Measurements from ENCODE around the gene CNDP2. TPM values are rescaled to one million over a fixed set of nuclear protein-coding genes. Genes with fewer than 3 reads are reported as not detected.

The CNDP2 gene
- total and polyA plus RNA-seq, 3 donors from 2014 or later = 72.0 to 84.5 (median 74.4) TPM

DNA sequence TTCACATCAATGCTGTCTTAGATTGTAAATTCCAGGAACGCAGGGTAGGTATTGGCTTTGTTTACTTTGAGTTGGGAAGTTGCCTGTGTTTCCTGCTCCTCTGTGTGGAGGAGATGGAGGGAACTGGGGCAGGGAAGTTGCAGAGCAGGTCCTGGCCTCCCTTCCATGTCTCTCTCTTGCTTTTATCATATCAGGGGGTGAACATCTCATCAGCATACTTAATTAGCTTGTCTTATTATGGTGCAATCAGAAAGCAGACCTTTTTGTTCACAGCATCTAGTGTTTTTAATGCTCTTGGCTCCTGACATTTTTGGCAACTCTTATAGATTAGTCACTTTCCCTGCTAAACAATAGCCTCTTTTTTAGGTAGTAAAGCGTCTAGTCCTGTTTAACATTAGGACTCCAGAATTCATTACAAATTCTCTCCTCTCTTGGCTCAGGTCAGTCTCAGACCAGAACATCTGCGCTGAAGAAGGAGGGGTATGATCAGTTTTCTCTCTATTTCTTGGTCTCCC lies 27.6 kb upstream of the CNDP2 start:
- TF ChIP-seq, protein P1, sequence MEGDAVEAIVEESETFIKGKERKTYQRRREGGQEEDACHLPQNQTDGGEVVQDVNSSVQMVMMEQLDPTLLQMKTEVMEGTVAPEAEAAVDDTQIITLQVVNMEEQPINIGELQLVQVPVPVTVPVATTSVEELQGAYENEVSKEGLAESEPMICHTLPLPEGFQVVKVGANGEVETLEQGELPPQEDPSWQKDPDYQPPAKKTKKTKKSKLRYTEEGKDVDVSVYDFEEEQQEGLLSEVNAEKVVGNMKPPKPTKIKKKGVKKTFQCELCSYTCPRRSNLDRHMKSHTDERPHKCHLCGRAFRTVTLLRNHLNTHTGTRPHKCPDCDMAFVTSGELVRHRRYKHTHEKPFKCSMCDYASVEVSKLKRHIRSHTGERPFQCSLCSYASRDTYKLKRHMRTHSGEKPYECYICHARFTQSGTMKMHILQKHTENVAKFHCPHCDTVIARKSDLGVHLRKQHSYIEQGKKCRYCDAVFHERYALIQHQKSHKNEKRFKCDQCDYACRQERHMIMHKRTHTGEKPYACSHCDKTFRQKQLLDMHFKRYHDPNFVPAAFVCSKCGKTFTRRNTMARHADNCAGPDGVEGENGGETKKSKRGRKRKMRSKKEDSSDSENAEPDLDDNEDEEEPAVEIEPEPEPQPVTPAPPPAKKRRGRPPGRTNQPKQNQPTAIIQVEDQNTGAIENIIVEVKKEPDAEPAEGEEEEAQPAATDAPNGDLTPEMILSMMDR (IDR thresholded peaks at IDR 0.05) = no peak
- no peak for TF ChIP-seq POLR2A (IDR thresholded peaks at IDR 0.05)
- Histone ChIP-seq H3K27ac (no peak overlapping the region), H3K9me3 (no peaks in the 10 kb centered on the region), H3K27me3 (no peaks in the 10 kb centered on the region), H3K4me3 (no peak overlapping the region), H3K4me1 (peaks cover 8% of the 10 kb centered on the region), H3K36me3 (ENCODE audit: low read depth, missing control alignments) (no peaks in the 10 kb centered on the region)
- intact Hi-C loops (cut with DNase I; ENCODE audit: low total_unique reads) = no loop called here
- WGBS, 2 donors = 34 to 58% methylated on average over 3 of the region's 3 CpGs
- DNase-seq = no peak

- peak overlapping the region in 1 of 2 donors; percentile 3 for H3K27ac ChIP-seq
These were observed 23.9 kb upstream of the CNDP2 start for GRCh38 chr18:74472312-74472711.

DNA sequence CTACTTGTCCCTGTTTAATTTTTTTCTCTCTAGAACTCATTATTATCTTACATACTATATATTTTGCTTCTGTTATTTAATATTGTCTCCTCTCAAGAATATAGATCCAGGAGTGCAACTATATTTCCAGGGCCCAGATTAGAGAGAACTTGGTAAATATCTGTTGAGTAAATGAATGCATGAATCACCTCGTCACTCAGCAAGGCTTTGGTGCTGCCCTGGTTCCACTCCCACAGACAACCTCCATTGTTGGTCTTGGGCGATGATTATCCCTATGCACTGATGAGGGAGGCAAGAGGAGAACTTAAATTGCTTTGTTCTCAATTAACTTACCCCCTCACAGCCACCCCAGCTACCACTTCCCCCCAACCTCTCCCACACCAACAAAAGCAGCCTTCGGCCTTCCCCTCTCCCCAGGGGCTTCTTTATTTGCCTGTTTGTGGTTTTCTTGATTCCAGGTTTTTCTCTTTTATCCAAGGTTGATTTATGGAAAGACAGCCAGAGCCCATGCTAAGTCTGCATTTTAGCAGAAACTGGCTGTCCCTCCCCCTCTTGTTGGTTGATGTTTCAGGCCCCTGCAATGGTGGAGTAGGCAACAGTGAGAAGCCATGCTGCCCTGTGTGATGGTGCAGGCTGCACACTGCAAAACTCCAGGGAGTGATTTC lies 22.1 kb upstream of the CNDP2 start:
- Histone ChIP-seq H3K36me3 (ENCODE audit: low read depth, missing control alignments) (no peaks in the 10 kb centered on the region), H3K27me3 (no peaks in the 10 kb centered on the region), H3K4me3 (no peak overlapping the region), H3K27ac (no peak overlapping the region), H3K9me3 (no peaks in the 10 kb centered on the region), H3K4me1 (peaks cover 8% of the 10 kb centered on the region)
- intact Hi-C loops (cut with DNase I; ENCODE audit: low total_unique reads) = loop anchor here (10.0 kb wide), 1 partner anchor 119 kb away; no protein-coding TSS in a partner anchor
- no peak for DNase-seq
- TF ChIP-seq, protein P1 (IDR thresholded peaks at IDR 0.05) = no peak
- WGBS, 2 donors = 80 to 86% methylated on average over 3 of the region's 3 CpGs

More at GRCh38 chr18:74472312-74472711, 23.9 kb upstream of the CNDP2 start:
- Histone ChIP-seq H3K36me3 (ENCODE audit: low read depth, missing control alignments) (no peaks in the 10 kb centered on the region), H3K4me1 (peaks cover 8% of the 10 kb centered on the region), H3K9me3 (no peaks in the 10 kb centered on the region), H3K27me3 (no peaks in the 10 kb centered on the region), H3K4me3 (no peak overlapping the region)
- no peak for DNase-seq
- intact Hi-C loops (cut with DNase I; ENCODE audit: low total_unique reads) = loop anchor here (10.0 kb wide), 1 partner anchor 118 kb away; no protein-coding TSS in a partner anchor
- 17 to 49% methylated on average over 2 of the region's 2 CpGs for WGBS, 2 donors
- TF ChIP-seq, protein P1 (IDR thresholded peaks at IDR 0.05) = no peak
- TF ChIP-seq POLR2A (IDR thresholded peaks at IDR 0.05) = no peak

DNA sequence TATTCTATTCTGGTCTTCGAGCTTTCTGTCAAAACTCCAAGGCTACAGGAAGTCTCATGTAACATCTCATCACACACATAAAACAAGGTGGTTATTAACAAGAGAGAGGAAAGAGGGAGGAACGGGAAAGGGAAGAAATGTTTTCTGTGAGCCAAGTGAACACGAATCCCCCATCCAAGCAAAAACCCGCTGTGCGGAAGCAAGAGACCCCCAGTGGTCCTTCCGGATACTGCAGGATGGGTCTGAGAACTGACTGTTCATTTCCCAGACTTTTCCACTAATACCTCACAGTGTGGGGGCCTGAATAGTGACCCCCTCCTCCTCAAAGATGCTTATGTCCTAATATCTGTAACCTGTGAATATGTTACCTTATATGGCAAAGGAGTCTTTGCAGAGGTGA lies 20.0 kb upstream of the CNDP2 start:
- Histone ChIP-seq H3K4me1 (peaks cover 8% of the 10 kb centered on the region), H3K27me3 (no peaks in the 10 kb centered on the region), H3K9me3 (no peaks in the 10 kb centered on the region), H3K4me3 (no peak overlapping the region), H3K27ac (no peak overlapping the region), H3K36me3 (ENCODE audit: low read depth, missing control alignments) (no peaks in the 10 kb centered on the region)
- WGBS, 2 donors = 35 to 37% methylated on average over 6 of the region's 6 CpGs
- peak; percentile 67 for DNase-seq
- intact Hi-C loops (cut with DNase I; ENCODE audit: low total_unique reads) = loop anchor here (10.0 kb wide), 1 partner anchor 121 kb away; no protein-coding TSS in a partner anchor
- TF ChIP-seq, protein P1 (IDR thresholded peaks at IDR 0.05) = peak in 2 of 3 experiments; percentile 61 to 64
- no peak for TF ChIP-seq POLR2A (IDR thresholded peaks at IDR 0.05)
